ENCODE measurements around the gene INMT. TPM values are rescaled to one million over a fixed set of nuclear protein-coding genes. Genes with fewer than 3 reads are reported as not detected.

INMT gene
- total and polyA plus RNA-seq, 10 donors = 3.2 to 40.3 (median 15.6) TPM

DNA sequence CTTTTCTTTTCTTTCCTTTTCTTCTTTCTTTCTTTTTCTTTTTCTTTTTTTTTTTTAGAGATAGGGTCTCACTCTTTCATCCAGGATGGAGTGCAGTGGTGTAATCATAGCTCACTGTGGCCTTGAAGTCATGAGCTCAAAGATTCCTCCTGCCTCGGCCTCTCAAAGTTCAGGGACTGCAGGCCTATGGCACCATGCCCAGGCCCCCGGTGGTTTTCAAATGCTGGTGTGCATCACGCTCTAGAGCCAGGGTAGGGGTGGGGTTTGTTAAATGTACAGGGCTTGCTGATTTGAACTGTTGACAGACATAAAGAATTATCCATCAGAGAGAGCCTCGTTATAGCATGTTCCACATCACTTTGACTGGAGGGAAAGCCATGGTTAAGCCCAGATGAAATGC is 25.0 kb downstream of the INMT start:
- H3K27ac ChIP-seq = no peak overlapping the region
- peaks cover 0 to 15% (median 0%) of the 10 kb centered on the region in 6 donors for H3K36me3 ChIP-seq
- H3K4me1 ChIP-seq = peaks cover 0 to 12% (median 5%) of the 10 kb centered on the region in 6 donors
- intact Hi-C loops (cut with DNase I; ENCODE audit: low total_unique reads) = no loop called here
- WGBS, 5 donors = 73 to 90% (median 78%) methylated on average over 4 of the region's 4 CpGs
- H3K4me3 ChIP-seq = no peak overlapping the region
- TF ChIP-seq POLR2A (IDR thresholded peaks at IDR 0.05) = no peak
- TF ChIP-seq, protein P1, sequence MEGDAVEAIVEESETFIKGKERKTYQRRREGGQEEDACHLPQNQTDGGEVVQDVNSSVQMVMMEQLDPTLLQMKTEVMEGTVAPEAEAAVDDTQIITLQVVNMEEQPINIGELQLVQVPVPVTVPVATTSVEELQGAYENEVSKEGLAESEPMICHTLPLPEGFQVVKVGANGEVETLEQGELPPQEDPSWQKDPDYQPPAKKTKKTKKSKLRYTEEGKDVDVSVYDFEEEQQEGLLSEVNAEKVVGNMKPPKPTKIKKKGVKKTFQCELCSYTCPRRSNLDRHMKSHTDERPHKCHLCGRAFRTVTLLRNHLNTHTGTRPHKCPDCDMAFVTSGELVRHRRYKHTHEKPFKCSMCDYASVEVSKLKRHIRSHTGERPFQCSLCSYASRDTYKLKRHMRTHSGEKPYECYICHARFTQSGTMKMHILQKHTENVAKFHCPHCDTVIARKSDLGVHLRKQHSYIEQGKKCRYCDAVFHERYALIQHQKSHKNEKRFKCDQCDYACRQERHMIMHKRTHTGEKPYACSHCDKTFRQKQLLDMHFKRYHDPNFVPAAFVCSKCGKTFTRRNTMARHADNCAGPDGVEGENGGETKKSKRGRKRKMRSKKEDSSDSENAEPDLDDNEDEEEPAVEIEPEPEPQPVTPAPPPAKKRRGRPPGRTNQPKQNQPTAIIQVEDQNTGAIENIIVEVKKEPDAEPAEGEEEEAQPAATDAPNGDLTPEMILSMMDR (IDR thresholded peaks at IDR 0.05 in 8 of 11, conservative IDR thresholded peaks at IDR 0.05 in 3 of 11) = no peak
- no peaks in the 10 kb centered on the region for H3K27me3 ChIP-seq (replicated peaks in 1 of 7)
- DNase-seq = no peak
- H3K9me3 ChIP-seq = no peaks in the 10 kb centered on the region

DNA sequence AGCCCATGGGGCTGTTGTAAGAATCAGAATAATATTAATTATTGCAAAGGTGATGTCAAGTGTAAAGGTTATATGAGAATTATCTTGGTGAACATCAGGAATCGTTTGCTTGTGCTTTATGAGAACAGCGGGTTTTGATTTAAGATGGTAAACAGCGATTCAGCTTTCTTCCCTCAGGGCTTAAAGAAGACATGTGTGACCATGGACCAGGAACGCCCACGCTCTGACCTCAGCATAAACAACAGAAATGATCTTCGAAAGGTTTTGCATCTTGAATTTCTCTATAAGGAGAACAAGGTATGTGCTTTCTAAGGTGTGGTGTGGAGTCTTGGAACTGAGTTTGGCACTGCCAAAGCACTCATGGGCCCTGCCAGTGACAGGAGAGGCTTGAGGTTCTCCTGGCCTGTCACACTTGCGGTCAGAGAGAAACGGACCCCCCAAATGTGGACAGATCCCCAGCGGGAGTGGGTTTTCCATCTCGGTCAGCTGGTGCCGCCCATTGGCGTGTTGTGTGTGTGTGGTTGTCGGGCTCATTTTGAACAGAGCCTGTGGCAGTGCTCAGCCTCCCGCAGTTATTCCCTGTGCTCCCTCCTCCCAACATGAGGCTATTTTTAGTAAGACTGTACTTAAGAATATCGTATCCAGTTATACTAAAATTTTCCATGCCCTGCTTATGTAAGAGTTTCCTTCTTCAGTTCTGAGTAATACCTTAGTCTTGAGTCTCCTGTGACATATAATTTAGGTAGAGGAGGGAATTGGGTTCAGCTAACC is 26.5 kb downstream of the INMT start:
- WGBS, 5 donors = 88 to 93% (median 91%) methylated on average over 15 of the region's 15 CpGs
- Histone ChIP-seq H3K27me3 (replicated peaks in 1 of 7) (no peaks in the 10 kb centered on the region), H3K36me3 (peaks cover 0 to 29% (median 0%) of the 10 kb centered on the region in 6 donors), H3K4me3 (no peak overlapping the region), H3K27ac (no peak overlapping the region), H3K9me3 (no peaks in the 10 kb centered on the region), H3K4me1 (no peaks in the 10 kb centered on the region)
- TF ChIP-seq, protein P1 (IDR thresholded peaks at IDR 0.05 in 8 of 11, conservative IDR thresholded peaks at IDR 0.05 in 3 of 11) = no peak
- TF ChIP-seq POLR2AphosphoS5 (IDR thresholded peaks at IDR 0.05) (no peak), POLR2A (IDR thresholded peaks at IDR 0.05) (no peak)
- intact Hi-C loops (cut with DNase I; ENCODE audit: low total_unique reads) = no loop called here
- no peak for DNase-seq

DNA sequence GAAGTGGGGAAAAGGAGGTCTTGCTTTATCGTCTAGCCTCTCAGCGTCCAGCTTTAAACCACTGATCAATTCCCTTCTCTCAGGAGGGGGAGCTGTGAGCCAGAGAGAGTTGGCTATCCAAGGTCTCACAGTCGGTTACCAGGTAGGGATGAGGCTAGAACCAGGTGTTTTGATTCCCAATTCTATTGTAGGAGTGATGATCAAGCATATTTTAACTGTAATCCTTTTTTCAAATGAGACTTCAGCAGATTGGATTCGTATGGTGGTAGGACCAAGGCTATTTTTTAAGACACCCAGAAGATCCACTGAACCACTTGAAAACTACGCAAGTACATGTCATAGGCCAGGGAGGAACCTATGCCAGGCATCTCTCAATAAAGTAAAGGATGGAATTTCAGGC is 27.6 kb downstream of the INMT start:
- H3K9me3 ChIP-seq = no peaks in the 10 kb centered on the region
- H3K27me3 ChIP-seq (replicated peaks in 1 of 7) = no peaks in the 10 kb centered on the region
- no peaks in the 10 kb centered on the region for H3K4me1 ChIP-seq
- no peak overlapping the region for H3K27ac ChIP-seq
- WGBS, 5 donors = 76 to 91% (median 83%) methylated on average over 5 of the region's 5 CpGs
- DNase-seq = no peak
- no peak overlapping the region for H3K4me3 ChIP-seq
- intact Hi-C loops (cut with DNase I; ENCODE audit: low total_unique reads) = no loop called here
- H3K36me3 ChIP-seq = peaks cover 0 to 38% (median 0%) of the 10 kb centered on the region in 6 donors
- TF ChIP-seq, protein P1 (IDR thresholded peaks at IDR 0.05 in 8 of 11, conservative IDR thresholded peaks at IDR 0.05 in 3 of 11) = no peak
- TF ChIP-seq POLR2AphosphoS5 (IDR thresholded peaks at IDR 0.05) (no peak), POLR2A (IDR thresholded peaks at IDR 0.05) (no peak)

DNA sequence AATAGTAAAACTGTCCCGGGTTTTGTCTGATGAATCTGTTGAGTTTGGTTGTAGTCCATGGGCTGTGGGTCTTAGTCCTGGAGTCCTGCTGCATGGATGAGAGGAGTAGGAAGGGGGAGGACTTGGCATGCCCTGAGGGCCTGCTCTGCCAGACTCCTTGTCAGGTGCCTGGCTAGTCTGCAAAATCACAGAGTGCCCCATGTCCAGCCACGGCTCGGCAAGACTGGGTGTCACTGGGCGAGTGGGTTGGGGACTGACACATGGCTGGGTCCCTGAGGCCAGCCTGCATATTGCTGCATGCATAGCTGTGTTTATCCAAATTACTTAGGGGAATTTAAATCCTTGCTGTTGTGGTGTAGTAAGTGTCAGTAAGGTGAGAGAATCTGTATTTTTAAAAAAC is 29.0 kb downstream of the INMT start:
- peaks cover 0 to 46% (median 0%) of the 10 kb centered on the region in 6 donors for H3K36me3 ChIP-seq
- H3K9me3 ChIP-seq = no peaks in the 10 kb centered on the region
- H3K27me3 ChIP-seq (replicated peaks in 1 of 7) = no peaks in the 10 kb centered on the region
- H3K27ac ChIP-seq = no peak overlapping the region
- no peaks in the 10 kb centered on the region for H3K4me1 ChIP-seq
- TF ChIP-seq, protein P1 (IDR thresholded peaks at IDR 0.05 in 8 of 11, conservative IDR thresholded peaks at IDR 0.05 in 3 of 11) = no peak
- no peak for TF ChIP-seq POLR2AphosphoS5 (IDR thresholded peaks at IDR 0.05)
- TF ChIP-seq POLR2A (IDR thresholded peaks at IDR 0.05) = no peak
- no peak for DNase-seq
- H3K4me3 ChIP-seq = no peak overlapping the region
- 88 to 99% (median 95%) methylated on average over 4 of the region's 4 CpGs for WGBS, 5 donors
- intact Hi-C loops (cut with DNase I; ENCODE audit: low total_unique reads) = no loop called here
